ENCODE results near the gene CCDC170.
"Not testable (repeated sequence)": the region's sequence is repeated elsewhere in the genome, so short reads cannot be mapped to it uniquely, and the experiment has no call there.

DNA sequence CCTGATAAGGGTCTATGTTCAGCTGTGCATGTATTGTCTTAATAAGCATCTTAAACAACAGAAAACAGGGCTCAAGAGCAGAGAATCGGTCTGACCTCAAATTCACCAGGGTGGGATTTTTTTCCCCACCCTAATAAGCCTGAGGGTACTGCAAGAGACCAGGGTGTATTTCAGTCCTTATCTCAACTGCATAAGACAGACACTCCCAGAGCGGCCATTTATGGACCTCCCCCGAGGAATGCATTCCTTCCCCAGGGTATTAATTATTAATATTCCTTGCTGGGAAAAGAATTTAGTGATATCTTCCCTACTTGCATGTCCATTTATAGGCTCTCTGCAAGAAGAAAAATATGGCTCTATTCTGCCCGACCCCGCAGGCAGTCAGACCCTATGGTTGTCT, 25.2 kb downstream of the CCDC170 start:
- not testable (repeated sequence) for TF ChIP-seq EZH2 (IDR thresholded peaks at IDR 0.05); POLR2AphosphoS5 (IDR thresholded peaks at IDR 0.05; ENCODE audit: borderline replicate concordance, low read depth, low read length); FOXP2 (optimal IDR thresholded peaks at IDR 0.05; ENCODE audit: control extremely low read depth, extremely low read length, insufficient read depth)
